Stimulated activated CD4-positive, alpha-beta T cell treated with anti-CD3 and anti-CD28 coated beads, Interleukin-12 subunit alpha, Interleukin-12 subunit beta, amount 100 ng/mL, for 24 hours (primary cell): ENCODE data around the gene ATP11A.
"Not testable (repeated sequence)": the region's sequence is repeated elsewhere in the genome, so short reads cannot be mapped to it uniquely, and the experiment has no call there.

Source experiments
- DNase-seq, 2 experiments: peaks; one replicate each; pipeline ENCODE4 v3.0.0-alpha.2; 2020; ENCODE audit warnings: low read depth in 2 of 2

The ATP11A gene

GRCh38 chr13:112670864-112671263 lies 19.0 kb upstream of the ATP11A start:
- no peak for DNase-seq

DNA sequence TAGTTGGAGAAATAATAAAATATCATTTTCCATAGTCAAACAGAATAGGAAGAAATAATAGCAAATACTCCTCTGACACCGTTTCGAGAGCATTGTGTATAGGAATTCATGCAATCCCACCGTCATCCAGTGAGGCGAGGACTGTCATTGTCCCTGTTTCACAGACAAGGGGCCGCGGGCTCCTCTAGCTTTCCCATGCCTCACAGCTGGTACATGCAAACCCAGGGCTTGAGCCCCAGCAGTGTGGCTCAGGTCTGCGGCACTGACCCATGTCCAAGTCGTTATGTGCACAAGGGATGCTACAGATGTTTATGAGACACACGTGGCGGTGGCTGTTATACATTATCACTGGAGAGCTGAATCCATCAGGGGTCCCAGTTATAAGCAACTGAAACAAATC lies 18.5 kb upstream of the ATP11A start:
- no peak for DNase-seq

GRCh38 chr13:112672651-112673284 lies 17.1 kb upstream of the ATP11A start:
- DNase-seq, result no peak

DNA sequence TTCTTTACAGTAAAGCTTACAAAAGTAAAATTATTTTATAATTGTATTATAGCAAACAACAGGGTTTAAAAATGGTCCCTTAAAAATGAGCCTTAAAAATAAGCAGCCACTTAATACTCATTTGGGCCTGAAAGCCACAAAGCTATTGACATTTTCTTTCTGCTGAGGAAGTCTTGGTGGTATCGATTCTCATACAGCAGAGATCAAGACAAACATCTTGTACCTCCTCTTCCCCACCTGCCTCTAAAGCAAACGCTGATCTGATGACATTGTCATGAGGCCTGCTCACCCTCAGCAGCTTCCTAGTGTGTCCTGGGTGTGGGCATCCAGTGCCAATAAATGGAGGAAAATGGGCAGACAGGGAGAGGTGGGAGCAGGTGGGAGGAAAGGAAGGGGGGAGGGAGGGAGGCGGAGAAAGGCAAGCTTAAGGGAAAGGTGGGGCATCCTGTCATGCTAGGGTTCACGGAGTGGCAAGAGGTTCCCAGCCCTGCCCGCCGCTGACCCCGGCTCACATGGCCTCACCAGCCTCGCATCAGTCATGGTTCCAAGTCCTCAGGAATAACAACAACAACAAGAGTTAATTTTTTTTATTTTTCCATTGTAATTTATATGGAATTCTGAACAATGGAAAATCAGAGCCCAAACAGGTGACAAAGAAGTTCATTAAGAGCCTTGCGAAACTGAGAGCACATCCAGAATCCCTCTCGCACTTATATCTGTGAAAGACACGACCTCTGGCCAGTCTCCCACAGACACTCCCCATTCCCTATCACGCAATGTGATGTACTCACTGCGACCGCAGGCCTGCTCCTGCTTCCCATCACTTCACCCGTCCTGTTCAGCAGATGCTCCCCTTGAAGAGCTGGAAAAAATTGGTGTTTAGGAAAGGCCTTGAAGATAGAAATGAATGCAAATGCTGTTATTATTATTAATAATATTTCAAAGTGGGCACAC lies 15.1 kb upstream of the ATP11A start:
- no peak for DNase-seq

GRCh38 chr13:112675366-112675756 lies 14.5 kb upstream of the ATP11A start:
- no peak for DNase-seq

DNA sequence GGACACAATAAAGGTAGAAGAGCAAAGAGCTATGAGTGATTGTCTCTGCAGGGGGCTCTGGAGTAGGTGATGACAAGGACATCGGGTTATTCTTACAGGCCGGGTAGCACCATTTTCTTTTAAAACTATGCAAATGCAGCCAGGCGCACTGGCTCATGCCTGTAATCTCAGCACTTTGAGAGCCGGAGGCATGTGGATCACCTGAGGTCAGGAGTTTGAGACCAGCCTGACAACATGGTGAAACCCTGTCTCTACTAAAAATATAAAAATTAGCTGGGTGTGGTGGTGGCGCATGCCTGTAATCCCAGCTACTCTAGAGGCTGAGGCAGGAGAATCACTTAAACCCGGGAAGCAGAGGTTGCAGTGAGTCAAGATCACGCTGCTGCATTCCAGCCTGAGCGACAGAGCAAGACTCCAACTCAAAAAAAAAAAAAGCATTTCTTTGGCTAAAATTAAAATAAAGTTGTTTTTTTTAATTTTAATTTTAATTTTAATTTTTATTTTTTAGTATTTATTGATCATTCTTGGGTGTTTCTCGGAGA lies 12.3 kb upstream of the ATP11A start:
- not testable (repeated sequence) for DNase-seq

- DNase-seq, result no peak
Measured at GRCh38 chr13:112679381-112679780, 10.5 kb upstream of the ATP11A start.

DNA sequence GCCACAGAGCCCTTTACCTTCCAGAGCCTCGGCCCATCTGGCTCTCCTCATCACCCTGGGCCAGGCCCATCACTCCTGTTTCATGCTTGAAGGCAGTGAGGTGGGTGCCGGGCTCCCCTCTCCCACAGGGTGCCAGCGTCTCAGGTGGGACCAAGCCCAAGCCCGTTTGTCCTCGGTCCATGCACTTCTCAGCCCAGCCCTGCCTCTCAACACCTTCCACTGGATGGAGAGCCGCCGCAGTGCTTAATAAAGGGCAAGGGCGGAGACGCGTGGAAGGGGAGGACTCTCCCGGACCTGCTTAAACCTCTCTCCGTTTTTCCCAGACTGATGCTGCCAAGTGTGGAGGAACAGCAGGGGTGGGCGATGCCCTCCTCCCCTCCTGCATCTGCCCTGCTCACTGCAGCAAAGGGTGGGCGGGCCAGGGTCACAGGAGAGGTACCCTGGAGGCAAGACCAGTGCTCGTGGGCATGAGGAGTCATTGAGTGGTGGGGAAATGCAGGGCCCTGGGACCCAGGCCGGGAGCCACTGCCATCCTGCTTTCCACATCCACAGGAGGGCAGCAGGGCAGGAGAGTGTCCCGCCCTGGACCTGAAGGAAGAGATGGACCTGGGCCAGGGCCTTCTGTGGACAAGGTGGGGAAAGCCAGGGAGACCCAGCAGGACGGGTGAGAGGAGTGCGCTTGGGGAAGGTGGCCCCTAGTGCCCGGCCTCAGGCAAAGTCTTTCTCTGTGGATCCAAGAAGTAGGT lies 9.7 kb upstream of the ATP11A start:
- no peak for DNase-seq

GRCh38 chr13:112680741-112681360 lies 9.0 kb upstream of the ATP11A start:
- DNase-seq, result no peak

DNA sequence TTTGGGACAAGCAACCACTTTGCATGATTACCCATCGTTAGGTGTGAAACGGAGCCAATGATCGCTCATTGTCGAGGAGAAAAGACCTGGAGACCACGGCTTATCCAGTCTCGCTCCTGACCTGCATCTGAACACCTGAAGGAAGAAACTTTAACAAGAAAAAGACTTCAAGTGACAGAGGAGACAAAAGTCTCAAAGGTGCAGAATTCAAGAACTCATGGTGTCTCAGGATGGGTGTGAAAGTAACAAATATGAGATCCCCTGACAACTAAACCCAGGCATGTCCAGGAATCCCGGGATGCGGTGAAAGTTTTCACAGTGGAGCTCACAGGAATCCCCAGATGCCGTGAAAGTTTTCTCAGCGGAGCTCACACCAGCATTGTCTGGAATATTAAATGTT lies 6.3 kb upstream of the ATP11A start:
- no peak for DNase-seq

- no peak for DNase-seq
Measured at GRCh38 chr13:112684071-112684845, 5.6 kb upstream of the ATP11A start.

- DNase-seq, result not testable (repeated sequence)
Measured at GRCh38 chr13:112685189-112685805, 4.5 kb upstream of the ATP11A start.

DNA sequence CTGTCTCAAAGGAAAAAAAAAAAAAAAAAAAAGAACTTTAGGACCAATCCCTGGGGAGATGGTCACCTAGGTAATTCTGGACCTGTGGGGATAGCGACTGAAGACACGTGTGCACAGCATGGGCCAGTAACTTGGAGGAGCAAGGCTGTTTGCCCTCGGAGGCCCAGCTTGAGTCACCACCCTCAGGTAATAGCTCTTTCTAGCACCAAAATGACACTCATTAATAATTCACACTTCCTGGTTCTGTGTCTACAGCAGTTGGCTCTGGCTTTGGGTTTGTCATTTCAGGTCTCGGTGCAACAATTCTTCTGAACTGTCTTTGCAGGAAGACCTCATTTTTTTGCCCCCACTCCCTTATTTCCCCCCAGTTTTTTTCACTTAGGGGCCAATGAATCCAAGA lies 3.9 kb upstream of the ATP11A start:
- no peak for DNase-seq

DNA sequence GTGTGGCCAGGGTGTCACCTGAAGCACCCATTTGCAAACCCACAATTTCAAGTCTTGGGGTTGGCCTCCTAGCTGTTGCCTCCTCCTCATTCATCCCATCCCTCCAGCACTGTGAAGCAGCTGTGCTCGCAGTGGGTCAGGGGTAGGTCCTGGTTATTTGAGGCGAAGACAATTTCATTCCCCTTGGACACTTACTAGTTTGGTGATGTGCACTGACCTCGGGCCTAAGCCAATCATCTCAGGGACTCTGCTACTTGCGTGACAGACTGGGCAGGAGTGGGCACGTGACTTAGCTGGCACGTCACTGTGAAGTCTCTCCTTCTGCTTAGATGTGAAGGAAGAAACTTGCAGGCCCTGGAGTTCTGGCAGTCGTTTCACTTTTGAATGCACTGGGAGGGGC lies 3.5 kb upstream of the ATP11A start:
- DNase-seq, result no peak

DNA sequence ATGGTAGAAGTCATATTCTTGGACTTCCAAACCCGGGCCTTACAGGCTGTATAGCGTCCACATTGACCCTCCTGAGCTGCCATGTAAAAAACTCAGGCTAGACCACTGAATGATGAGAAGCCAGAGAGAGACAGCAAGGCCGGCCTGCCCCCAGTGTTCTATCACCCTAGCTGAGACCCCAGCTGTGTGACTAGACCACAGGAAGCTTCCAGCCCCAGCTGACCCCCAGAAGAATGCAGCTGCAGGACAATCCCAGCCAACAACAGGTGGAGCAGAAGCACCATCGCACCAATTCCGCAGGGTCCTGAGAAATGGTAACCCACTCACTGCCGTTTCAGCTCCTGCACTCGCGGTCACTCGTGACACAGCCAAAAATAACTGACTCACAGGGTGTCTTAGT lies 2.9 kb upstream of the ATP11A start:
- DNase-seq, result no peak

- no peak for DNase-seq
Measured at GRCh38 chr13:112687836-112688559, 1.8 kb upstream of the ATP11A start.

GRCh38 chr13:112688560-112689302 lies 1.1 kb upstream of the ATP11A start:
- peak; percentile 20 to 65 for DNase-seq

- peak in 1 of 2 experiments; percentile 17 for DNase-seq
Measured at GRCh38 chr13:112690283-112690929, 568 bp downstream of the ATP11A start.

GRCh38 chr13:112692104-112692503 lies 2.3 kb downstream of the ATP11A start:
- DNase-seq, result no peak
